Stimulated activated naive CD4-positive, alpha-beta T cell (primary cell): ENCODE measurements around the gene LAMA1.
"Not testable (repeated sequence)": the region's sequence is repeated elsewhere in the genome, so short reads cannot be mapped to it uniquely, and the experiment has no call there.

Experiments
- DNase-seq, 6 experiments: peaks; one replicate each; lab custom pipeline; 2025; lab: John Stamatoyannopoulos, UW

Gene LAMA1

DNA sequence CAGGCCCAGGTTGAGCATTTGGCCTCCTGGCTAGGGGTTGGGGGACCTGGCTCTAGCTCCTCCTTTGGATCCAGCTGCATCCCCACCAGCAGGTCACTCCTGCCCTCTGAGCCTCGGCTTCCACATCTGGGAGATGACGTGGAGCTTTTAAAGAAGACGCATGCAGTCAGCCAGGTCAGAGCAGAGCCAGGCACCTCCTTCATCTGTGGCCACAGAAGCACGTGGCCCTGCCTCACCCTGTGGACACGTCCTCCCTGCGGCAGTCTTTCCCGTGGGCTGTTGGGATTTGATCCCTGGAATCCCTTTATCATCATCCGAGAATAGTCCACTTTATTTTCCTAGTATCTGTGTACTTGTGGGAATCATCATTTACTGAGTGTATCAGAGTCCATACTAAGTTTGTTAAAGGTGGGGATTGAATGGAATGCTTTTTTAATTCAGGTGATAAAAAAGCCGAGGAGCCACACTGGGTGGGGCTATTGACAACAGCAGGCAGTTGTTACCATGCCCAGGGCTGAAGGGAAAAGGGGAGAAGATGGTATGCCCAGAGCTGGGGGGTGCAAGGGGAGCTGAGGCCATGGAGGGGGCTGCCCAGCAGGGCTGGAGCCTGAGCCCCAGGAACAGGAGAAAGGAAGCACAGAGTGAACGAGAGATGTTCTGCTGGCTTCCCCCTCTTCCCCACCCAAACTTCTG lies 170.1 kb downstream of the LAMA1 start:
- DNase-seq = no peak

DNA sequence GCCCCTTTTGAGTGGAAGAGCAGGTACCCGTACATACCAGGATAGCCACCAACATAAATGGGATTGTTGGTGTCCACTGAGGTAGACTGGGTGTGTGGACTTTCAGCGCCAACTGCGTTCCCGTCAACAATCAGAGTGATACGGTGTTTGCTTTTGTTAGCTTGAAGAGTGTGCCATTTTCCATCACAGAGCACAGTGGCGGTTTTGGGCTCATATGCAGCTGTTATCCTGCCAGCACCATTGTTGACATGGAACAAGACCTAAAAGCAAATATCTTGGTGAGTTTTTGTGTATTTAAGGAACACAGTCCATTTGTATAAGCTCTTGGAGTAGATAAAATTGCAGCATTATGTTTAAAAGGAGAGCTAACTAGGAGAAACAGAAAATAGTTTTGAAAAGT lies 174.5 kb downstream of the LAMA1 start:
- DNase-seq = no peak

DNA sequence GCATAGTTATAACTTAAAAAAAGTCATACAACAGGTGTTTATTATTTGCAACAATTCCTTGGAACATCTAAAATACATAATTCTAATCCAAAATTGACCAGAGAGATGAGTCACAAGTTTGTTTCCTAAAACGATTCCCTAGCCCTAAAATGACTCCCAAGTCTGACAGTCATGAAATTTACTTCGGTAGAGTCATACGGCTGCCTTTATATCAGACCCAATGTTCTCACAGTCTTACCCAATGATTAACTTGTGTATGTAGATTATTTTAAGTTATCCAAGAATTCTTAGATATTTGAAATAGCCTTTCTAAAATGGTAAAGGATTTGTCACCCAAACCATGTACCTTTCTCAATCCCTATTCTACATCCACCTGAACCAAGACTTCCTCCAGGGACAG lies 174.9 kb downstream of the LAMA1 start:
- no peak for DNase-seq

DNA sequence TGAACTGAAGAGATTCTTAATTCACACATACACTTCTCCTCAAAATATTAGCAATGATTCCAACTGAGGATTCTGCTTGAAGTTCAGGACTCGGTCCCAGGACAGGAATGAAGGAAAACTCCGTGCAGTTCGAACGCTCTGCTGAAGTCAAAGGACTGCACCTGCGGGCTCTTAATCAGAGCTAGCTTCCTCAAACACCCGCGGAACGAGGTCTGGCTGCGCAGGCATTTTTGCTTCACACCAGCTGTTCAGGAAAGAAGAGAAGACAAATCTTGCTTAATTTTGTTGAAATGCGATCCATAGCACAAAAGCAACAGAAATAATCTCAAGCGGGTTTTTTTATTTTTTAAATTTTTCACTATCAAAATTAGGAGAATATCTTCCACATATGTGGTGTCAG lies 175.6 kb downstream of the LAMA1 start:
- no peak for DNase-seq

DNA sequence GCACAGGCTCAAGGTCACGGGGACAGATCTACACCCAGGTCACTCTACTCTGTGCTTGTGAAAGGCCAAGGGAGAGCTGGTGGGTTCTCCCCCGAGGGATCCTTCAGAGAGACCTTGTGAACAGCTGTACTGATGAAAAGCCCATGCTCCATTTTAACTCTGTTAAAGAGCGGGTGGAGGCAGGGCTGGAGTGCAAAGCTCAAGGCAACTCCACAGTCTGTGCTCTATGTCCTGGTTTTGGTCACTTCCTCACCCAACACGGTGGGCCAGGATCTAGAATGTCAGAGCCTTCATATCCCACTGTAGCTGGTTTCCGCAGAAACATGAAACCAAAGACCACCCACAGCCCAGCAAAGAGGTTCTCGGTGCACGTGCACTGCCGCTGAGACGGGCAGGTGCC lies 177.1 kb downstream of the LAMA1 start:
- DNase-seq = no peak

DNA sequence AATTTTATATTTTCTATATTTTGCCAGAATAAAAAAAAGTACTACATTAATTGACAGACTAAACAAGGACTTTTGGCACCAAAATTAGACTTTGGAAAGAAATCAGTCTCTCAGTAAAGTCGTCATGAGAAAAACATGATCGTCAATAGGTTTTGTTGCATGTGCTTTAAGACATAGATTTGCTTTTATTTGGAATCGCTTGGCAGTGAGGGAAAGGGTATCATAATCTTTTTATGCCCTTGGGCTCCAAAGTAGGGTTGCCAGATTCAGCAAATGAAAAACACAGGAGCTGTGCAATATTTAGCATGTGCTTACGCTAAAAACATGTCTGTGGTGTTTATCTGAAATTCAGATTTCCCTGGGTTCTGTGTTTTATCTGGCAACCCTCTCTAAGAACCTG lies 177.6 kb downstream of the LAMA1 start:
- no peak for DNase-seq

DNA sequence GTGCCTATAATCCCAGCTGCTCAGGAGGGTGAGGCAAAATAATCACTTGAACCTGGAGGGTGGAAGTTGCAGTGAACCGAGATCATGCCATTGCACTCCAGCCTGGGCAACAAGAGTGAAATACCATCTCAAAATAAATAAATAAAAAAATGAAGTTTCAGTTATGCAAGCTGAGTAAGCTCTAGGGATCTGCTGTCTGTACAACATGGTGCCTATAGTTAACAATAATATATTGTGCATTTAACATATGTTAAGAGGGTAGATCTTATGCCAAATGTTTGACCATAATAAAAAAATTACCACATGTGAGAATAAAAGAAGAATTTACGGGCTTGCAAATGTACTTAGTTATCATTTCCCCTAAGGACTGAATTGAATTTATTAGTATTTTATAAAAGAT lies 179.2 kb downstream of the LAMA1 start:
- DNase-seq = not testable (repeated sequence)

DNA sequence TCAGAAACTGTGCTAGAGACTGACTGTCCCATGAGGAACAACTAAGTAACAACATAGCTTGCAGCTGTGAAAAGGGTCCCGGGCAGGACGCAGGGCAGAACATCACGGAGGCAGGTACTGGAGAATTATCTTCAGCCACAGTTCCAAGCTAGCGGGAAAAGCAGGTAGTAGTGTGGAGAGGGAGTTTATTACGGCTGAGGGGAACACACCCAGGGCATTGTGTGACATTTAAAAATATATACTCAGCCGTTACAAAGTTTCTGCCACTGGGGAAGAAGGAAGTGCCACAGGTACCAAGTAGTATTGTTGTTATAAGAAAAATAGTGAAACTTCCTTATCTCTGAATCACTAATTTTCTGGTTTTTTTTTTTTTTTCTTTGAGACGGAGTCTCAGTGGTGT lies 179.6 kb downstream of the LAMA1 start:
- no peak for DNase-seq

DNA sequence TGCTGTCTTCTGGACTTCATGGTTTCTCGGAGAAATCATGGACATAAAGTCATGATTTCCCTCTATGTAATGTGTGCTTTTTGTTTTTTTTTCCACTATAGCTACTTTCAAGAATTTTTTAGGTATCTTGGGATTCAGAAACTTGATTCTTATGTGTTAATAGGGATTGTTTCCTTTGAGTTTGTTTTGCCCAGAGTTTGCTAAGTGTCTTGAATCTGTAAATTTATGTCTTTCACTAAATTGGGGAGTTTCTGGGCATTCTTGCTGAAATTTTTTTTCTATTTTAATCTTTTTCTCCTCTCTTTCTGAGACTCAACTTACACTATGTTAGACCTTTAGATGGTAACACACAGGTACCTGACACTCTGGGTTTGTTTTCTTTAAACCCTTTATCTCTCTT lies 182.7 kb downstream of the LAMA1 start:
- no peak for DNase-seq

DNA sequence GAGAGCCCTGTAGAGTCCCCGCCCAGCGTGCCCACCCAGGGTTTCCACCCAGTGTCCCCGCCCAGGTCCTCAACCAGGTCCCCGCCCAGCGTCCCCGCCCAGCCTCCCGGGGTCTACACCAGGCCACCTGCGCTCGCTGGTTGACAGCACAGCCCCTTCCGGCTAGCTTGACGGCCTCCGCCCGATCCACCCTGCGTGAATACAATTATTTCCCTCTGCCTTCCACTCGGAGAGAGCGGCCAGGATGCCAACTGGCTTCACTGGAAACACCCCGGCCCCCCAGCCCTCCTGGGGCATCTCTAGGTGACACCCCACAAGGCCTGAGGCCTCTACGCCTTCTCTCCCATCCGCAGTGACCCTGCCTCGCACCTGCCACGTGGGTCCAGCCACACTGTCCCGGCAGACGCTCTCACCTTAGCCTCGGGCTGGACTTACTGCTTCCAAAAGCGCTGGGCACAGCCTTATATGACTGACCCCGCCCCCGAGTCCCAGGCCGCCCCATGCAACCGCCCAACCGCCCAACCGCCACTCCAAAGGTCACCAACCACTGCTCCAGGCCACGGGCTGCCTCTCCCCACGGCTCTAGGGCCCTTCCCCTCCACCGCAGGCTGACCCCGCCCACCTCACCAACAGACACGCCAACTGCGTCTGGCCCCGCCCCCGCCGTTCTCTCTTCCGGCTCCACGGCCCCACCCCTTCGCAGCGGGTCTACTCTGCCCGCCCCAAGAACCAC lies 188.1 kb downstream of the LAMA1 start:
- DNase-seq = no peak

DNA sequence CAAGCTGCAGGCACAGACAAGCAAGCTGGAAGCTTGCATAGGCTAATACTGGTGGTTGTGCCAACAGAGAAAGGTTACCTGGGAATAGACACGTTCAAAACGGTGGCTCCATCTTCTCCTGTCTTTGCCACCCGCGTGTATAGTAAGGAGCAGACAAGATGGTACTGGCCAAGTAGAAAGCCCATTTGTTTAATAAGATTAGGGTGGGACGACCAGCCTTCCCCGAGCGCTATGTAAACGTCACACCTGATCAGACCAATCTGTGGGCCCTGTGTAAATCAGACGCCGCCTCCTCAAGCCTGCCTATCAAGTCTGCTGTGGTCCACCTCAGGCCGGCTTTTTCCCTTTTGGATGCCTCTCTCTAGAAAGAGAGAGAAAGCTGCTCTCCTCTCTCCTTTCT lies 189.2 kb downstream of the LAMA1 start:
- DNase-seq = no peak

DNA sequence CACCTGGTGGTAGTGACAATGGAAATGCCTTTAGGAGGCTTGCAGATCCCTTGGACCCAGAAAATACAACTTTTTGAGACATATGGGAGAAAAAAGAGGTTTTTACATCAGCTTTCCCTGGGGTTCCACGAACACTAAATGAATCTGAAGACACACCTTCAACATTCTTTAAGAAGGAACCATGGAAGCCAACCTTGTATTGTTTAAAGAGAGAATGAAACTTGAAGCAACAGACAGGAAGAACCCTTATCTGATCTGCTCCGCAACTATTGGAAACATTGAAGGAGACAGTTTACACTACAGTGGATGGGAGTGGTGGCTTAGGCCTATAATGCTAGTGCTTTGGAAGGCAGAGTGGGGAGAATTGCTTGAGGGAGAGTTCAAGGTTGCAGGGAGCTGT lies 190.4 kb downstream of the LAMA1 start:
- DNase-seq = no peak

DNA sequence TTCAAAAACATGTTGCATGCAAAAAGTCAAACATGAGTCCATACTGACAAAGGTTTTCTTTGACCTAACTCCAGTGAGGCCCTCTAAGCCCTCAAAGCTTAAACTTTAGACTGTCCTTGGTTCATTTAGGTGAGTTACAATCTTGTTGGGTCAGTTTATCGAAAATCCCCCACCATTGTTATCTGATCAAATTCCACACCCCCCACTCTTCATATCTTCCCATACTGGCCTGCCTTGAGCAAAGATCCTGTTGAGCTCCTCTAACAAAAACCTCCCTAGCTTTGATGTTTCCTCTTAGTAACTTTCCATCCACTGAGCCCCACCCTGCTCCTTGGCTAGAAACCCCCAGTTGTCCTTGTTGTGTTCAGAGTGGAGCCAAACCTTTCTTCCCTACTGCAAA lies 194.4 kb downstream of the LAMA1 start:
- DNase-seq = no peak

DNA sequence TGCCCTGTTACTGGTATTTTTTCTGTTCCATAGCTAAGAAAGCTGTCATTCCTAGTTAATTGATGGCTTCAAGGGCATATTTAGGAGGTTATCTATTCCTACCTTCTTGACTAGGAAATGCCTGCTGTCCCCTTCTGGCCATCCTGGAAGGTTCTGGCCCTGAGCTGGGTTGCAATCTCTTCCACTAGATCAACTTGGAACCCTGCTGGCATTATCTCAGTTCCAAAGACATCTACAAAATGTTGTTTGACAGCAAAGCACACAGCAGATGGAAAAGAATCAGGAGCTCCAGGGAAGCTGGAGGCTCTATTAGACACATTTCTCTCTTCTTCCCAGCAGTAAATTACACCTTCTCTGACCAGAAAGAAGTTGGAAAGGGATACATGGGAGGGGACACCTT lies 196.0 kb downstream of the LAMA1 start:
- no peak for DNase-seq

DNA sequence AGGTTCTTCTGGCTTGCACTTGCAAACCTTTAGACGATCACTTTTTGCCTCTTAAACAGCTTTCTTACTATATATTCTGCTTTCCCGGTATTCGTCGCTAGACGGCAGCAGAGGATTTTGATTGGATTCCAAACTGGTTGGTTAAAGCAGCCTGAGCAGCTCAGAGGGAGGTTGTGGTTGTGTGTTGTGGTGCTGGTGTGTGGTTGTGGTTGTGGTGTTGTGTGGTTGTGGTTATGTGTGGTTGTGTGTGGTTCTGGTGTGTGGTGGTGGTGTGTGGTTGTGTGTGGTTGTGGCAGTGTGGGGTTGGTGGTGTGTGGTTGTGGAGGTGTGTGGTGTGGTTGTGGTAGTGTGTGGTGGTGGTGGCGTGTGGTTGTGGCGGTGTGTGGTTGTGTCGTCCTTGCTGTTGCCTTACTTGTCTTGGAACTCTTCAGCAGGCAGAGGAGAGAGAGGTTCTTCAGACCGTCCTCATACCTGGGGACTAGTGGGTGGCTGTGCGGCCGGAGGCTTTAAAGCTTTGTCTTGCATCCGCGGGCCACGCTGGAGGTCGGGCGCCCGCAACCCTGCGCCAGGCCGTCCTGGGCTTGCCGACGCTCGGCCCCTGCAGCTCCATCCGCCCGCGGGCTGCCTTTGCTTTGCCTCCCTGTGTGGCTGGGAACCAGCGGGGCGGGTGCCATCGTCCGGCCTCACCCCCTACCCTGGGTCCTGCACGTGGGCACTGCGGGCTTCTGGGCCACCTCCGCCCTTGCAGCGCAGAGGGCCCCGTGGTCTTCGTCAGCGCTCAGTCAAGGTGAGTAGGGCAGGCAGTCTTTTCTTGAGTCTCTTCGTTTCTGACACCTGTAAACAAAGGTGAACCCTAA lies 197.3 kb downstream of the LAMA1 start:
- no peak for DNase-seq

DNA sequence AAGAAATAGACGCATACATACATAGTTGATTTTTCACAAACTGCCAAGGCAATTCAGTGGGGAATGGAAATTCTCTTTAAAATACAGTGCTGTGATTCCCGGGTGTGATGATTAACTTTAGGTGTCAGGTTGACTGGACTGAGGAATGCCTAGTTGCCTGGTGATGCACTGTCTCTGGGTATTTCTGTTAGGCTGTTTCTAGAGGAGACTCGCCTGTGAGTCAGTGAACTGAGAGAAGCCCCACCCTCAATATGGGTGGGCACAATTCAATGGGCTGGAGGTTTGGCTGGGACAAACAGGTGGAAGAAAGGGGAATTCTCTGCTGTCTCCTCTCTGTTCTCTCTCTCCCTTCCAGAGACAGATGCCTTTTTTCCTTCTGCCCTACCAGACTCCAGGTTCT lies 200.5 kb downstream of the LAMA1 start:
- no peak for DNase-seq

DNA sequence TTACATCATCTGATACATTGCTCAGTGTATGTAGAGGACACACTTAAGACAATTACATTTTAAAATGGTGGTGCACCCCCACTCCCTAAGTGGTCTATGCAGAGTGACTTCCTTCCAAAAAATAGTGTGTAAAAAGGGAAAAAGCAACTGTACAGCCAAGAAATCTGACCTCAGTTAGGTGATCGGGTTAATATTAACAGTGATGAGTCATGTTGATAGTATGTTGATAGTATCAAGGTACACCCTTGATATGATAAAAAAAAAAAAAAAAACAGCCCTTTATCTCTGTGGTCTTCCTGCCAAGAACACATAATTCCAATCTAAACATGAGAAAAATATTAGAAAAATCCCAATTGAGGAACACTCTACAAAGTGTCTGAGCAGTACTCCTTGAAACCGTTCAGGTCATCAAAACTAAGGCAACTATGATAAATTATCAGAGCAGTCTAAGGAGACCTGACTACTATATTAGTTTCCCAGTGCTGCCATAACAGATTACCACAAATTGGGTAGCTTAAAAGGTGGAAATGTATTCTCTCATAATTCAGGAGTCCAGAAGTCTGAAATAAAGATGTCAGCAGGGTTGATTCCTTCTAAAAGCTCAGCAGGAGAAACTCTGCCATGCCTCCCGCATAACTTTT lies 216.2 kb downstream of the LAMA1 start:
- no peak for DNase-seq

DNA sequence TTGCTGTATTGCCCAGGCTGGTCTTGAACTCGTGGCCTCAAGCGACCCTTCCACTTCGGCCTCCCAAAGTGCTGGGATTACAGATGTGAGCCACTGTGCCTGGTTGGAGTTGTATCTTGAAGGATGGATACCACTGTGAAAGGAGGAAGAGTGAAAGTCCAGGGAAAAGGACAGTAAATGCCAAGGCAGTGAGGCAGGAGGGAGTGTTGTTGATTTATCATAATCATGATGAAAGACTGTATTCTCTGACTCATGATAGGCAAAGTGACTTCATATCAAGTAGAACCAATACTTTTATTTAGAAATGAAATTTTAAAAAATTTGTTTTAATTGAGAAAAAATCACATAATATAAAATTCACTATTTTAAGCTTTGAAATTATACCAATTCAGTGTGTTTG lies 225.8 kb downstream of the LAMA1 start:
- DNase-seq = no peak
